Adrenal gland (tissue), 12 donors: Measurements from ENCODE around the gene RASA3. TPM values are rescaled to one million over a fixed set of nuclear protein-coding genes. Genes with fewer than 3 reads are reported as not detected.
A peak's percentile ranks its signal among the peaks of the same experiment; 100 is the strongest.

Experiments
- DNase-seq, 7 donors: peaks; one replicate each; pipeline ENCODE4 v3.0.0-alpha.2; 2019 to 2020
- H3K27ac ChIP-seq, 5 donors: fragments of 200-600 bp; sonication (generic) in 4 of 5; 1 replicate in 3 of 5; 2 replicates in 2 of 5; pipeline versions ENCODE4 v1.5.1 to v1.8.0; 2016 to 2020; ENCODE audit warnings: mild to moderate bottlenecking in 1 of 5
- H3K27me3 ChIP-seq: fragments of 200-600 bp; 2 replicates; pipeline ENCODE4 v1.8.0; 2021
- H3K36me3 ChIP-seq, 2 donors: fragments of 200-600 bp; replicated peaks in 1 of 2; 1 replicate in 1 of 2; 2 replicates in 1 of 2; pipeline versions ENCODE4 v1.5.1 to v1.8.0; 2018 to 2022
- H3K4me1 ChIP-seq, 2 donors: fragments of 200-600 bp; replicated peaks in 1 of 2; 1 replicate in 1 of 2; 2 replicates in 1 of 2; pipeline versions ENCODE4 v1.5.1 to v1.8.0; 2018 to 2021
- H3K4me3 ChIP-seq, 4 donors: fragments of 200-600 bp; sonication (generic) in 3 of 4; one replicate each; pipeline ENCODE4 v1.5.1; 2016 to 2018
- H3K9me3 ChIP-seq, 3 donors: fragments of 200-600 bp; sonication (generic) in 1 of 3; replicated peaks in 1 of 3; 1 replicate in 2 of 3; 2 replicates in 1 of 3; pipeline versions ENCODE4 v1.5.1 to v1.8.0; 2016 to 2021
- POLR2A ChIP-seq, 2 donors: fragments of 450-650 bp; IDR thresholded peaks; one replicate each; pipeline ENCODE4 v1.6.1; 2017; ENCODE audit warnings: antibody characterized with exemption in 2 of 2, mild to moderate bottlenecking in 2 of 2, moderate library complexity in 1 of 2
- WGBS, 4 donors: extraction: QIAGEN DNeasy Blood & Tissue Kit in 2 of 4; methylation state at CpG; one replicate each; pipeline versions ENCODE4 v1.1.5 to v1.1.7; 2013 to 2017; 5-methylcytosine and 5-hydroxymethylcytosine counted together
- intact Hi-C, 2 donors: fragments of 100-400 bp; cut with DNase I; formaldehyde crosslinking; loops; one replicate each; pipeline versions ENCODE4 v1.14.1 to v1.15.0; 2022 to 2023
- polyA plus RNA-seq, 3 donors: library from polyadenylated mRNA; stranded (reverse); fragments of 200-250 nt in 2 of 3; fragments of 350-450 nt in 1 of 3; fragmentation: Illumina TruSeq in 1 of 3; extraction: RNeasy Lipid Tissue Mini Kit (QIAGEN cat#74804) in 1 of 3; gene quantifications; one replicate each; pipeline ENCODE4 v1.2.3, GENCODE V29; 2013 to 2014
- total RNA-seq, 9 donors: library from RNA; depleted of rRNA in 4 of 9; stranded (reverse); fragments of >200 nt in 4 of 9; fragments of 120-200 nt in 1 of 9; fragmentation: NEBNext Ultra II Directional in 1 of 9; extraction: Animal tissue kit (Norgen Biotek cat#: 25700) in 1 of 9; gene quantifications; one replicate each; pipeline versions ENCODE4 v1.1.0 to v1.2.4, GENCODE V29; 2013 to 2023
- TF ChIP-seq, protein P1 (sequence below), 6 experiments: fragments of 450-650 bp in 4 of 6; fragments of 200-600 bp in 2 of 6; sonication (generic) in 1 of 6; IDR thresholded peaks; 1 replicate in 5 of 6; 2 replicates in 1 of 6; pipeline versions ENCODE4 v1.5.1 to v1.8.0; 2016 to 2021; ENCODE audit warnings: antibody characterized with exemption in 6 of 6, mild to moderate bottlenecking in 2 of 6, moderate library complexity in 1 of 6
- donor health status: healthy with polysubstance abuse.
- donor health status: Bipolar disorder and iron deficiency.
- donor health status: DM: yes; HTN: yes; CAD: no.
- donor health status: DM: no; HTN: no; CAD: no.
- donor health status: DM: no; HTN: no; CAD: no.
- donor health status: DM: yes; HTN: yes; CAD: no.

Gene RASA3
- total and polyA plus RNA-seq, 12 donors = 2.2 to 11.7 (median 7.3) TPM

DNA sequence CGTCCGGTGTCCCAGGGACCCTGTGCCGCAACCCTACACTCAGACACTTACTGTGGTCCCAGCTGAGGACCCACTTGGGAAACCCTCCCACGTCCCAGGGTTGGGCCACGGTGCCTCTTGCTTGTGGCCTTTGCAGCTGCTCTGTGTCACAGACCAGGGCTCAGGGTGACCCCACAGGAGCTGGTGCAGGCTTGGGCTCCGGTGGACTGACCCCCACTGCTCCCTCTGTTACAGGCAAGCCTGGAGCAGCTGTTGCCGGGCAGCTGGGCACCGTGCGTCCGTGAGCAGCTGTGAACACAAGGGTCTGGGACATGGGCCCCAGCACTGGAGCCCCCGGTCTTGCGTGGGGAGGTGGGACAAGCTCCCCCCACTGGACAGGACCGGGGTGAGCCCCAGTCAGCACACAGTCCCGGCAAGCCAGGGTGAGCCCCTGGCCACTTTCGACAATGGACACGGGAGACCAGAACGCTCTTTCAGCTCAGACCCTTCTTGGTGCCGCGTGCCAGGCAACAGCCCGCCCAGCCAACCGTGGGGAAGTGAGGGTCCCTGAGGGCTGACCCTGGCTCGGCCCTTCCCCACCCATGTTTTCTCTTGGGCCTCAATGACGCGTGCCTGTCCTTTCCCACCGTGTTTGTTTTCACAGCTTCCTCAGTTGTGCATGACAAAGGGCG is 92.8 kb downstream of the RASA3 start:
- 75 to 84% (median 82%) methylated on average over 8 to 26 of the region's 26 CpGs for WGBS, 4 donors
- DNase-seq = no peak

DNA sequence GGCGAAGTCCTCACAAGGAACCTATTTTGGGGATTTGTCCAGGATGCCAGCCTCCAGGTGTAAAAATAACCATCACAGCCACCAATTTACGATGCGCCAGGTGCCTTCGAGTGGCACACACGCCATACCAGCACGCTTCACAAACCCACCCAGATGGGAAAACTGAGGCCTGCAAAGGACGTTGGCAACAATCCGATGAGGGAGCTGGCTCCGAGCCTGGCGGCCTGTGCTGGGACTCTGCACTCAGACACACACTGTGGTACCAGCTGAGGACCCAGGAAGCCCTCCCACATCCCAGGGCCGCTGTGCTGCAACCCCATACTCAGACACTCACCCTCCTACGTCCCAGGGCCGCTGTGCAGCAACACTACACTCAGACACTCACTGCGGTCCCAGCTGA is 93.5 kb downstream of the RASA3 start:
- 91 to 100% (median 94%) methylated on average over 5 to 14 of the region's 14 CpGs for WGBS, 4 donors
- TF ChIP-seq, protein P1, sequence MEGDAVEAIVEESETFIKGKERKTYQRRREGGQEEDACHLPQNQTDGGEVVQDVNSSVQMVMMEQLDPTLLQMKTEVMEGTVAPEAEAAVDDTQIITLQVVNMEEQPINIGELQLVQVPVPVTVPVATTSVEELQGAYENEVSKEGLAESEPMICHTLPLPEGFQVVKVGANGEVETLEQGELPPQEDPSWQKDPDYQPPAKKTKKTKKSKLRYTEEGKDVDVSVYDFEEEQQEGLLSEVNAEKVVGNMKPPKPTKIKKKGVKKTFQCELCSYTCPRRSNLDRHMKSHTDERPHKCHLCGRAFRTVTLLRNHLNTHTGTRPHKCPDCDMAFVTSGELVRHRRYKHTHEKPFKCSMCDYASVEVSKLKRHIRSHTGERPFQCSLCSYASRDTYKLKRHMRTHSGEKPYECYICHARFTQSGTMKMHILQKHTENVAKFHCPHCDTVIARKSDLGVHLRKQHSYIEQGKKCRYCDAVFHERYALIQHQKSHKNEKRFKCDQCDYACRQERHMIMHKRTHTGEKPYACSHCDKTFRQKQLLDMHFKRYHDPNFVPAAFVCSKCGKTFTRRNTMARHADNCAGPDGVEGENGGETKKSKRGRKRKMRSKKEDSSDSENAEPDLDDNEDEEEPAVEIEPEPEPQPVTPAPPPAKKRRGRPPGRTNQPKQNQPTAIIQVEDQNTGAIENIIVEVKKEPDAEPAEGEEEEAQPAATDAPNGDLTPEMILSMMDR (IDR thresholded peaks at IDR 0.05) = no peak
- no peak for TF ChIP-seq POLR2A (IDR thresholded peaks at IDR 0.05)
- DNase-seq = no peak
- Histone ChIP-seq H3K9me3 (no peaks in the 10 kb centered on the region), H3K36me3 (no peaks in the 10 kb centered on the region), H3K27ac (no peak overlapping the region), H3K27me3 (no peaks in the 10 kb centered on the region), H3K4me3 (no peak overlapping the region), H3K4me1 (peaks cover 0 to 6% of the 10 kb centered on the region in 2 donors)
- intact Hi-C loops = no loop called here

More for the DNA sequence above, 92.8 kb downstream of the RASA3 start:
- no peaks in the 10 kb centered on the region for H3K27me3 ChIP-seq
- no peaks in the 10 kb centered on the region for H3K9me3 ChIP-seq
- no peak overlapping the region for H3K4me3 ChIP-seq
- no peak overlapping the region for H3K27ac ChIP-seq
- TF ChIP-seq, protein P1 (IDR thresholded peaks at IDR 0.05) = no peak
- TF ChIP-seq POLR2A (IDR thresholded peaks at IDR 0.05) = no peak
- intact Hi-C loops = no loop called here
- no peaks in the 10 kb centered on the region for H3K4me1 ChIP-seq
- H3K36me3 ChIP-seq = no peaks in the 10 kb centered on the region

DNA sequence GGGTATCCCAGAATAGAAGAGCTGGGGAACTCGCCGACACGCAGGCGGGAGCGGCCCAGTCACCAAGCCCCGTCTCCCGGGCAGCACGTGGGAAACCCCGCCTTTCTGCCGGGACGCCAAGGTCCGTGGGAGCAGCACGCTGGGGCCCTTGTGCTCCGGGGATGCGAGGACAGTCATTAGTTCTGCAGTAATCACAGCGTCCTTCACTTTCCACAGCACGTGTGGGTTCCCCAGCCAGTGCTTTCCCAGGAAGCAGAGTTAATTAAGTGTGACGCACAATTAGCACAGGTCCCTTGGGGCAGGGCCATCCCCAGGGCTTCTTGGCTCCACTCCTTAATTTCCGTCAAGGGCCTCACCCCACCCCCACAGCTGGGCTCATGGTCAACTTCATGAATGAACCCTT is 94.2 kb downstream of the RASA3 start:
- no peaks in the 10 kb centered on the region for H3K36me3 ChIP-seq
- no peak overlapping the region for H3K27ac ChIP-seq
- peak in 1 of 7 donors; percentile 26 for DNase-seq
- intact Hi-C loops = no loop called here
- TF ChIP-seq POLR2A (IDR thresholded peaks at IDR 0.05) = no peak
- TF ChIP-seq, protein P1 (IDR thresholded peaks at IDR 0.05) = no peak
- H3K9me3 ChIP-seq = no peaks in the 10 kb centered on the region
- no peak overlapping the region for H3K4me3 ChIP-seq
- peaks cover 0 to 6% of the 10 kb centered on the region in 2 donors for H3K4me1 ChIP-seq
- WGBS, 4 donors = 61 to 75% (median 69%) methylated on average over 13 to 19 of the region's 19 CpGs
- no peaks in the 10 kb centered on the region for H3K27me3 ChIP-seq

DNA sequence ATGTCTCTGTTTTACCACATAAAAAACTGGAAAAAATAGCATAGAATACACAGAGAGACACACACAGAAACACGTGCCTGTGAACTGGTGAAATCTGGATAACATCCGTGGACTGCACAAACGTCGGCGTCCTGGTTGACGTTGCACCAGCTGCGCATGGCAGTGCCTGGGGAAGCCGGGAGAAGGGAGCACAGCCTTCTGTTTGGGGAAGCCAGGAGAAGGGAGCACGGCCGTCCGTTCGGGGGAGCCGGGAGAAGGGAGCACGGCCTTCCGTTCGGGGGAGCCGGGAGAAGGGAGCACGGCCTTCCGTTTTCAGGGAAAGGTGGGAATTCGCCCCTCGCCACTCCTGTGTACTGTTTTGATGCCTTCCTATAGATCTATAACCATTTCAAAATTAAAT is 94.7 kb downstream of the RASA3 start:
- Histone ChIP-seq H3K4me3 (no peak overlapping the region), H3K4me1 (peaks cover 0 to 6% of the 10 kb centered on the region in 2 donors), H3K36me3 (no peaks in the 10 kb centered on the region), H3K27ac (no peak overlapping the region), H3K27me3 (no peaks in the 10 kb centered on the region), H3K9me3 (no peaks in the 10 kb centered on the region)
- TF ChIP-seq, protein P1 (IDR thresholded peaks at IDR 0.05) = no peak
- no peak for TF ChIP-seq POLR2A (IDR thresholded peaks at IDR 0.05)
- DNase-seq = no peak
- intact Hi-C loops = no loop called here
- WGBS, 4 donors = 90 to 95% (median 92%) methylated on average over 21 of the region's 21 CpGs
